OCI-LY7 (cell line): ENCODE data around the gene BTBD9.

ENCODE experiments used
- EZH2phosphoT487 ChIP-seq: fragments of 200-600 bp; sonication (generic); IDR thresholded peaks from 2 replicates; pipeline ENCODE4 v1.6.1; 2018; ENCODE audit warnings: low read depth, borderline replicate concordance, mild to moderate bottlenecking, mixed run types, antibody characterized with exemption, low read length, moderate library complexity, mixed read lengths
- TF ChIP-seq, protein P1 (sequence below): fragments of 200-600 bp; sonication (generic); conservative IDR thresholded peaks from 2 replicates; pipeline ENCODE4 v1.5.1; 2014; ENCODE audit warnings: mild to moderate bottlenecking, antibody characterized with exemption, low read length, moderate library complexity, mixed read lengths

DNA sequence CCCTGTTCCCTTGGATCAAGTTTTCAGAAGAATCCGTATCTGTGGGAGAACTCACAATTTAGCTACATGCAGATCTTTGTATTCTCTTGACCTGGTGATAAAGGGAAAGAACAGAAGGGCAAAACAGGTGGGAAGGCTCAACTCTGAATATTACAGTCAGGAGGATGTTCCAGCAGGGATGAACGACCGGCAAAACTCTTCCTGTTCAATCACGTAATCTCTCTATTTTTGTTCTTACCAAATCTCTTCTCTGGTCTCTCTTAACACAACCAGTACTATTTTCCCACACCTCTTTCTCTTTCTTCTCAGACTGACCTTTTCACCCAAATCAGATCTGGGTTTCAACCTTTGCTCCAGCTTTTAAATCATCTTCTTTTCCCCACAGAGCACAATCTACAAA lies 371.4 kb downstream of the BTBD9 start:
- TF ChIP-seq, protein P1, sequence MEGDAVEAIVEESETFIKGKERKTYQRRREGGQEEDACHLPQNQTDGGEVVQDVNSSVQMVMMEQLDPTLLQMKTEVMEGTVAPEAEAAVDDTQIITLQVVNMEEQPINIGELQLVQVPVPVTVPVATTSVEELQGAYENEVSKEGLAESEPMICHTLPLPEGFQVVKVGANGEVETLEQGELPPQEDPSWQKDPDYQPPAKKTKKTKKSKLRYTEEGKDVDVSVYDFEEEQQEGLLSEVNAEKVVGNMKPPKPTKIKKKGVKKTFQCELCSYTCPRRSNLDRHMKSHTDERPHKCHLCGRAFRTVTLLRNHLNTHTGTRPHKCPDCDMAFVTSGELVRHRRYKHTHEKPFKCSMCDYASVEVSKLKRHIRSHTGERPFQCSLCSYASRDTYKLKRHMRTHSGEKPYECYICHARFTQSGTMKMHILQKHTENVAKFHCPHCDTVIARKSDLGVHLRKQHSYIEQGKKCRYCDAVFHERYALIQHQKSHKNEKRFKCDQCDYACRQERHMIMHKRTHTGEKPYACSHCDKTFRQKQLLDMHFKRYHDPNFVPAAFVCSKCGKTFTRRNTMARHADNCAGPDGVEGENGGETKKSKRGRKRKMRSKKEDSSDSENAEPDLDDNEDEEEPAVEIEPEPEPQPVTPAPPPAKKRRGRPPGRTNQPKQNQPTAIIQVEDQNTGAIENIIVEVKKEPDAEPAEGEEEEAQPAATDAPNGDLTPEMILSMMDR, result no peak
- no peak for TF ChIP-seq EZH2phosphoT487
